ENCODE measurements around the gene WSCD2.

- TF ChIP-seq MXI1 (conservative IDR thresholded peaks at IDR 0.05; ENCODE audit: poor library complexity, severe bottlenecking), result no peak
- no peak for TF ChIP-seq REST (IDR thresholded peaks at IDR 0.05; ENCODE audit: borderline replicate concordance)
- TF ChIP-seq CTCF (IDR thresholded peaks at IDR 0.05; ENCODE audit: poor library complexity, severe bottlenecking), result no peak
Observed at GRCh38 chr12:108106599-108106998, 22.5 kb upstream of the WSCD2 start.

Data from neural cell (in vitro differentiated cells).